ENCODE results near the gene CDHR5. TPM values are rescaled to one million over a fixed set of nuclear protein-coding genes. Genes with fewer than 3 reads are reported as not detected.

Gene CDHR5
- total RNA-seq, 1 donor, result not detected

GRCh38 chr11:645536-645935, 20.8 kb upstream of the CDHR5 start:
- no peak overlapping the region for H3K4me3 ChIP-seq (ENCODE audit: low read depth, low read length)
- TF ChIP-seq CTCF (IDR thresholded peaks at IDR 0.05; ENCODE audit: insufficient read depth, low read length), result no peak
- DNase-seq (ENCODE audit: low read depth), result no peak

DNA sequence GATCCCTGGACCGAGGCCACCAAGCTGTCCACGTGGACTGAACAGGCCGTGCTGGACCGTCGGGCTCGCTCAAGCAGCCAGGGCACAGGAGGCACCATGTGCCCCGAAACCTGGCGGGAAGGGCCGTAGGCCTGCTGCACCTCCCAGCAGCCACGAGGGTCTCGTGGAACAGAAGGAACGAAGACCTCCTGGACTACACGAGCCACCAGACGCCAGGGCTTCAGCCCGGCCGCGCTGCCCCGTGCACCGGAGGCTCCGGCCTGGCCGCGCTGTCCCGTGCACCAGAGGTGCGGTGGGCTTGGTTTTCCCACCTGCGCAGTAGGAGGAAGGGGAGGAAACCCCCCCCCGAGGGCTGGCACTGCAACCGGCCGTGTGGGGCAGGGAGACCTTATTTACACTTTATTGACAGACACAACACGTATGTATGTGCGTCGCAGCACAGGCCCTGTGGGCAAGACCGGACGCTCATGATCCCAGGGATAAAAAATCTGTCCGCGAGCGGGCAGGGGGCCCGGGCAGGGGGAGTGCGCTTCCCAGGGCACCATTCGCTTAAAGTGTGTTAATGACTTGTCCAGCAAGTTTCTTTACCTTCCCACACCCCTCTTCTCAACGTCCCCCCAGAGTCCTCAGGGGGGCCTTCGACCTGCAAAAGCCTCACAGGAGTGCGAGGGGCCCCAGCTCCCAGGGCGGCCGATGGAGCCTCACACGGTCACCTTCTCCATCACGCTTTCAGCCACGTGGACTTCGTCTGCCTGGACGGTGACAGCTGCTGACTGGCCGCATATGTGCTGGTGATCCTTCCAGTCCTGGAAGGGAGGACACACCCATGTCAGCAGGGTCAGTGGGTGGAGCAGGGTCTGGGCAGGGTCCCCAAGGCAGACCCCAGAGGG, 19.3 kb upstream of the CDHR5 start:
- TF ChIP-seq CTCF (IDR thresholded peaks at IDR 0.05; ENCODE audit: insufficient read depth, low read length), result no peak
- no peak overlapping the region for H3K4me3 ChIP-seq (ENCODE audit: low read depth, low read length)
- DNase-seq (ENCODE audit: low read depth), result no peak

- no peak overlapping the region for H3K4me3 ChIP-seq (ENCODE audit: low read depth, low read length)
- no peak for TF ChIP-seq CTCF (IDR thresholded peaks at IDR 0.05; ENCODE audit: insufficient read depth, low read length)
- no peak for DNase-seq (ENCODE audit: low read depth)
Observed at GRCh38 chr11:643366-643765, 18.6 kb upstream of the CDHR5 start.

- DNase-seq (ENCODE audit: low read depth), result no peak
- no peak overlapping the region for H3K4me3 ChIP-seq (ENCODE audit: low read depth, low read length)
- no peak for TF ChIP-seq CTCF (IDR thresholded peaks at IDR 0.05; ENCODE audit: insufficient read depth, low read length)
Observed at GRCh38 chr11:641806-642370, 17.1 kb upstream of the CDHR5 start.

DNA sequence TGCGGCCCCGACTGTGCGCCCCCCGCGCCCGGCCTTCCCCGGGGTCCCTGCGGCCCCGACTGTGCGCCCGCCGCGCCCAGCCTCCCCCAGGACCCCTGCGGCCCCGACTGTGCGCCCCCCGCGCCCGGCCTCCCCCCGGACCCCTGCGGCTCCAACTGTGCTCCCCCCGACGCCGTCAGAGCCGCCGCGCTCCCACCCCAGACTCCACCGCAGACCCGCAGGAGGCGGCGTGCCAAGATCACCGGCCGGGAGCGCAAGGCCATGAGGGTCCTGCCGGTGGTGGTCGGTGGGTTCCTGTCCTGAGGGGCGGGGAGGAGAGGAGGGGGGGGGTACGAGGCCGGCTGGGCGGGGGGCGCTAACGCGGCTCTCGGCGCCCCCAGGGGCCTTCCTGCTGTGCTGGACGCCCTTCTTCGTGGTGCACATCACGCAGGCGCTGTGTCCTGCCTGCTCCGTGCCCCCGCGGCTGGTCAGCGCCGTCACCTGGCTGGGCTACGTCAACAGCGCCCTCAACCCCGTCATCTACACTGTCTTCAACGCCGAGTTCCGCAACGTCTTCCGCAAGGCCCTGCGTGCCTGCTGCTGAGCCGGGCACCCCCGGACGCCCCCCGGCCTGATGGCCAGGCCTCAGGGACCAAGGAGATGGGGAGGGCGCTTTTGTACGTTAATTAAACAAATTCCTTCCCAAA, 15.4 kb upstream of the CDHR5 start:
- no peak for DNase-seq (ENCODE audit: low read depth)
- H3K4me3 ChIP-seq (ENCODE audit: low read depth, low read length), result no peak overlapping the region
- TF ChIP-seq CTCF (IDR thresholded peaks at IDR 0.05; ENCODE audit: insufficient read depth, low read length), result no peak

DNA sequence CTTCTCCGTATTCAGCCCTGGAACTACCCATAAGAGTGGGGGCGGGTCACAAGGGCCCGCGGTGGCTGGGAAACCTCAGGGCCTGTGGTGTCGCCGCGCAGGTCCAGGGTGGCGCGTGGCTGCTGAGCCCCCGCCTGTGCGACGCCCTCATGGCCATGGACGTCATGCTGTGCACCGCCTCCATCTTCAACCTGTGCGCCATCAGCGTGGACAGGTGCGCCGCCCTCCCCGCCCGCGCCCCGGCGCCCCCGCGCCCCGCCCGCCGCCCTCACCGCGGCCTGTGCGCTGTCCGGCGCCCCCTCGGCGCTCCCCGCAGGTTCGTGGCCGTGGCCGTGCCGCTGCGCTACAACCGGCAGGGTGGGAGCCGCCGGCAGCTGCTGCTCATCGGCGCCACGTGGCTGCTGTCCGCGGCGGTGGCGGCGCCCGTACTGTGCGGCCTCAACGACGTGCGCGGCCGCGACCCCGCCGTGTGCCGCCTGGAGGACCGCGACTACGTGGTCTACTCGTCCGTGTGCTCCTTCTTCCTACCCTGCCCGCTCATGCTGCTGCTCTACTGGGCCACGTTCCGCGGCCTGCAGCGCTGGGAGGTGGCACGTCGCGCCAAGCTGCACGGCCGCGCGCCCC, 14.7 kb upstream of the CDHR5 start:
- no peak for DNase-seq (ENCODE audit: low read depth)
- no peak overlapping the region for H3K4me3 ChIP-seq (ENCODE audit: low read depth, low read length)
- no peak for TF ChIP-seq CTCF (IDR thresholded peaks at IDR 0.05; ENCODE audit: insufficient read depth, low read length)
